Dermis microvascular lymphatic vessel endothelial cell (primary cell): ENCODE data around the gene CTDNEP1. TPM values are rescaled to one million over a fixed set of nuclear protein-coding genes. Genes with fewer than 3 reads are reported as not detected.

Experiments used
- DNase-seq, 2 donors: peaks; one replicate each; pipeline versions ENCODE4 v3.0.0 to v3.0.0-alpha.2; 2010; ENCODE audit warnings: low read depth in 2 of 2
- total RNA-seq: library from RNA; depleted of rRNA; stranded (reverse); fragments of >200 nt; gene quantifications from 2 replicates; pipeline ENCODE4 v1.2.1, GENCODE V29; 2014

The CTDNEP1 gene
- total RNA-seq, 1 donor from 2014 or later: 25.9 TPM

- DNase-seq: peak; percentile 52 to 76
These were observed 29.1 kb upstream of the CTDNEP1 start for GRCh38 chr17:7280519-7281073.

DNA sequence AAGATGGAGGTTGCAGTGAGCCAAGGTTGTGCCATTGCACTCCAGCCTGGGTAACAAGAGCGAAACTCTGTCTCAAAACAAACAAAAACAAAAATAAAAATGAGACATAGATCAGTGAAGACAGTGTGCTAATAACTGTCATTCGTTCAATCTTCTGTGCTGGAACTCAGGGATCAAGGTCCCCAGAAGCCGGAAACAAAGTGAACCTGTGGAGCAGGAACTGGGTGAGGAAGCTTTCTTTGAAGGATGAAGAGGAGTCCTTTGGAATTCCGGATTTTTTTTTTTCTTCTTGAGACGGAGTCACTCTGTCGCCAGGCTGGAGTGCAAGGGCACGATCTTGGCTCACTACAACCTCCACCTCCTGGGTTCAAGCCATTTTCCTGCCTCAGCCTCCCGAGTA lies 27.9 kb upstream of the CTDNEP1 start:
- no peak for DNase-seq

- DNase-seq: no peak
These were observed 15.2 kb upstream of the CTDNEP1 start for GRCh38 chr17:7266784-7267183.

- no peak for DNase-seq
These were observed 12.2 kb upstream of the CTDNEP1 start for GRCh38 chr17:7263801-7264078.

DNA sequence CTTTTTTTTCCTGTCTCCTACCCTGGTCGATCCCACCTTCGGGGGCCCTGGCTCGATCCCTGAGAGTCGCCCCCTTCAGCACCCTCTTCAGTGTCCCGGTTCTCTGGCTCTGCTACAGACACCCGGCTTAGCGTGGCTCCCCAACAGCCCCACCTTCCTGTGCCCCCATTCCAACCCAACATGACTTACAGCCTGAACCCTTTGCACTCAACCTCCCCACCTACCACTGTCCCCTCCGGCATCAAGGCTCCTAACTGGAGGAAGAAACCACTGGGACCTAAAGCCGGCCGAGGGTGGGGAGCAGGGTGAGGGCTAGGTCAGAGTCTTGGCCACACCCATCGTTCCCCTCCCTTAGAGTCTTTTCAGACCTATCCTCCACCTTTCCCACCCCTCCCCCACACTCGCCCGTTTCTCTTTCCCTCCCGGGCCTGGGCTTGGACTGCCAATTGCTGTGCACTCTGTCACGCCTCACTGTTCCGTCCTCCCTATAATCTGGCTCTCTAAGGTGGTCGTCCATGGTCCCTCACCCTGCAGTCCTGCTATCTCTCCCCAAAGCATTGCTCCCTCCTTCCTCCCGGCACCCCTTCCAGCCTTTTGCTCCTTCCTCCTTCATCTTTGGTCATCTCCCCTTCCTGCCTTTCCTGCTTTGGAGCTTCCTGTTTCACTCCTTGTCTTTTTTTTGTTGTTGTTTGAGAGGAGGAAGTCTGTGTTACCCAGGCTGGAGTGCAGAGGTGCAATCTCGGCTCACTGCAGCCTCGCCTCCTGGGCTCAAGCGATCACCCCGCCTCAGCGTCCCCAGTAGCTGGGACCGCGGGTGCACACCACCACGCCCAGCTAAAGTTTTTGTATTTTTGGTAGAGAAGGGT lies 11.6 kb upstream of the CTDNEP1 start:
- no peak for DNase-seq

GRCh38 chr17:7262192-7262934 lies 10.8 kb upstream of the CTDNEP1 start, which contains the start of gene CLDN7:
Gene CLDN7, minus strand, starts transcription at chr17:7262478. Its CDS starts 435 bp downstream, at chr17:7262043.
- DNase-seq: no peak

GRCh38 chr17:7261379-7262191 lies 10.1 kb upstream of the CTDNEP1 start:
- no peak for DNase-seq

DNA sequence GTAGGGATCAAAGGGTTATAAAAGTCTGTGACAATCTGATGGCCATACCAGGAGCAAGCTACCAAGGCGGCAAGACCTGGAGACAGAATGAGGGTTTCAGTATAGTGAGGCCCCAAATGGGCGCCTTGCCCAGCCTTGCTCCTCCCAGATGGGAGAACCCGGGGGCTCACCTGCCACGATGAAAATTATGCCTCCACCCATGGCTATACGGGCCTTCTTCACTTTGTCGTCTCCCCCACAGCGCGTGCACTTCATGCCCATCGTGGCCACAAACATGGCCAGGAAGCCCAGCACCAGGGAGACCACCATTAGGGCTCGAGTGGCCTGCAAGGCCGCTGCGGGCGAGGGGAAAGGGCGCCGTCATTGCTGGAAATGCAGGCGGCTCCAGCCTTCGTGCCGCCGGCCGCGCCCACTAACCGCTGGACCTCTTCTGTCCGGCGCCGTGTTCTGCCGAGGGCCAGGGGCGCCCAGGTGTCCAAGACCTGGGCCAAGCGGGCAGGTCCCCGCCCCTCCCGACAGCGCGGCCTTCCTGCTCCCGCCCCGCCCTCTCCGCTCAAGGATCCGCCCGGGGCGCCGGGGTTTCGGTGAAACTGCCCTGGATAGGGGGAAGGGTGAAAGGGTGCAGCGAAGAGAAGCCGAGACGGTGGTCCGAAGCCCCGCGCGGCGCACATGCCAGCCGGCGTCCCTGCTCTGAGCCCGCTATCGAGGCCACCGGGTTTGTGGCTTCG lies 9.3 kb upstream of the CTDNEP1 start:
- DNase-seq: peak in 1 of 2 donors; percentile 24

DNA sequence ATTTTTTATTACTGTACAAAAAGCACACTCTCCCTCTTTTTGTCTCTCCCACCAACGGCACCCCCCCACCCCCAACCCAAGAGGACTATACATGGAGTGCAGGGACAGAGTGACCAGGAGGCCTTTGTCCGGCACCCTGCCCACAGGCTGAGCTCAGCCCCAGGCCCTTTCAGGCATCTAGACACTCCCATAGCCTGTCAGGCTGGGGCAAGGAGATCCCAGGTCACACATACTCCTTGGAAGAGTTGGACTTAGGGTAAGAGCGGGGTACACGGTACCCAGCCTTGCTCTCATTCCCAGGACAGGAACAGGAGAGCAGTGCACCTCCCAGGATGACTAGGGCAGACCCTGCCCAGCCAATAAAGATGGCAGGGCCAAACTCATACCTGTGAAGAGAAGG lies 8.6 kb upstream of the CTDNEP1 start:
- no peak for DNase-seq

DNA sequence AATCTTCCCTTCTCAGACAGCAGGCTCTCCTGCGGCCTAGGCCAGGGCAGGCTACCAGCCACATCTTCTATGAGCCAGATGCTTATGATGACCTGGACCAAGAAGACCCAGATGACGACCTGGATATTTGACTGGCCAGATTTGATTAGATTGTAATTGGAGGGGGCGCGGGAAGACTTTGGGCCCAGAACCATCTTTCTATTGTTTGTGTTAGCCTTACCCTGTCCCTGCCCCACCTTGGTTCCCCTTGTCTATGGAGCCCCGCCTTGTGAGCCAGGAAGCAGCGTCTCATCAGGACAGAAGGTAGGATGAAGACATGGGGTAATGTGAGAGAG lies 8.0 kb upstream of the CTDNEP1 start:
- DNase-seq: no peak

DNA sequence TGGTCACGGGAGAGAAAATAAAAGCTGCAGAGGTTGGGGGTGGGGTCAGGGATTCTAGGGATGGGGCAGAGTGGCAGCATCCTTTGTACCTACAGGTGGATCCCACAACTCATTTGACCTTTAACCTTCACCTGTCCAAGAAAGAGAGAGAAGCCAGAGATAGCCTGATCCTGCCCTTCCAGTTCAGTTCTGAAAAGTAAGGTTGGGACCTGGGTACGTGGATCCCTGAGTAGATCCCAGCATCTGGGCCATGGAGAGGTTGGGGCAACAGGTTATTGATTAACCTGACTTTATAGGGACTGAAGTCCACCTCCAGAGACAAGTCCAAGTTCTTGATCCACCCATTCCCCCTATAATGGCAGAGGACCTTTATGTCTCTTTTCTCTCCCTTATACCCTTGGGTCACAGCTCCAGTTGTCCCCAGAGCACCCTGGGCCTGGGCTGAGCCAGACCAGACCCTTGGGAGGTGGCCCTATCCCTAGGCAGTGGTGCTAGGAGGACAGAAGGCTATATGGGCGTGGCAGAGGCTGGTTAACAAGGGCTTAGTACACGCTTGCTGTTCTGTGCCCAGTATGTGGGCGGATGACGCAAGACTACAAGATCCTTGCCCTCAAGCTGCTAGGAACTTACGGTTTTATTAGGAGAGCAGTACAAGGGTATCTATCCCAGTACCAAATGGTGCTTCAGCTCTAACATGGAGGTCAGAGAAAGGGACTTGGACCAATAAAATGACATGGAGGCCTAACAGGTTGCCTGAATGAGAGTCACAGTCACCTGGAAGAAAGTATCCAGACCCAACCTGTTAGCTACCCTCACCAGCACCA lies 7.4 kb upstream of the CTDNEP1 start:
- no peak for DNase-seq

DNA sequence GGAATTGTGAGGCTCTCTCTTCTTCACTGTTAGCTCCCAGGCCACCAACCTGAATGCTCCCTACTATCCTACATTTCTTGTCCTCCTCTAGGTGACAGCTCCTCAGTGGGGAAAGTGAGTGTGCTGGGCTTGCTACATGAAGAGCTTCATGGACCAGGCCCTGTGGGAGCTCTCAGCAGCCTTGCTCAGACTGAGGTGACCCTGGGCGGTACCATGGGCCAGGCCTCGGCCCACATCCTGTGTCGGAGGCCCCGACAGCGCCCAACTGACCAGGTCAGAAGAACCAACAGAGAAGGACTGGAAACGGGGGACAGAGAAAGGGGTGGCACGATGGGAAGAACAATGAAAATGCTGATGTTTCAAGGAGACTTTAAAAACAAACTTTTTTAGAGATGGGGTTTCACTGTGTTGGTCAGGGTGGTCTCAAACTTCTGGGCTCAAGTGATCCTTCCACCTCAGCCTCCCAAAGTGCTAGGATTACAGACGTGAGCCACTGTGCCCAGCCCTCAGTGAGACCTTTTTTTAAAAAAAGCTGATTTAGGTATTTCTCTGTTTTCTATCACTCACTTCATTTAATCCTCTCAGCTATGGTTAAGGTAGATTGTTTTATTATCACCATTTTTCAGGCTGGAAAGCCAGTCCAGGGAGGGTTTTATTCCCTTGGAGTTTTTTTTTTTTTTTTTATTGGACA lies 5.4 kb upstream of the CTDNEP1 start:
- no peak for DNase-seq

DNA sequence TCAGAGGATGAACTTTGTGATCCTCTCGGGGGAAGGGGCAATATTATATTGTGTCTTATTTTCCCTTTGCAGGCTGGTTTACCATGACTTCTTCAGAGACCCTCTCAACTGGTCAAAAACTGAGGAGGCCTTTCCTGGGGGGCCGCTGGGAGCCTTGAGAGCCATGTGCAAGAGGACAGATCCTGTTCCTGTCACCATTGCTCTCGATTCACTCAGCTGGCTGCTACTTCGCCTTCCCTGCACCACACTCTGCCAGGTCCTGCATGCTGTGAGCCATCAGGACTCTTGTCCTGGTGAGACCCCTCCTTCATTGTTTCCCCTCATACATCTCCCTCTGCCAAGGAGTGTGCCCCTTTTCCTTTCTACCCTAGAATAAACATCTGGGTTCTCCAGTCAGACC lies 3.0 kb upstream of the CTDNEP1 start:
- no peak for DNase-seq

- no peak for DNase-seq
These were observed 1.5 kb upstream of the CTDNEP1 start for GRCh38 chr17:7253082-7253481.

- peak; percentile 91 to 95 for DNase-seq
These were observed 876 bp upstream of the CTDNEP1 start, which contains the start of gene ELP5 for GRCh38 chr17:7252176-7253043. Gene ELP5, plus strand, starts transcription at chr17:7252215. Its CDS starts 336 bp downstream, at chr17:7252551.

DNA sequence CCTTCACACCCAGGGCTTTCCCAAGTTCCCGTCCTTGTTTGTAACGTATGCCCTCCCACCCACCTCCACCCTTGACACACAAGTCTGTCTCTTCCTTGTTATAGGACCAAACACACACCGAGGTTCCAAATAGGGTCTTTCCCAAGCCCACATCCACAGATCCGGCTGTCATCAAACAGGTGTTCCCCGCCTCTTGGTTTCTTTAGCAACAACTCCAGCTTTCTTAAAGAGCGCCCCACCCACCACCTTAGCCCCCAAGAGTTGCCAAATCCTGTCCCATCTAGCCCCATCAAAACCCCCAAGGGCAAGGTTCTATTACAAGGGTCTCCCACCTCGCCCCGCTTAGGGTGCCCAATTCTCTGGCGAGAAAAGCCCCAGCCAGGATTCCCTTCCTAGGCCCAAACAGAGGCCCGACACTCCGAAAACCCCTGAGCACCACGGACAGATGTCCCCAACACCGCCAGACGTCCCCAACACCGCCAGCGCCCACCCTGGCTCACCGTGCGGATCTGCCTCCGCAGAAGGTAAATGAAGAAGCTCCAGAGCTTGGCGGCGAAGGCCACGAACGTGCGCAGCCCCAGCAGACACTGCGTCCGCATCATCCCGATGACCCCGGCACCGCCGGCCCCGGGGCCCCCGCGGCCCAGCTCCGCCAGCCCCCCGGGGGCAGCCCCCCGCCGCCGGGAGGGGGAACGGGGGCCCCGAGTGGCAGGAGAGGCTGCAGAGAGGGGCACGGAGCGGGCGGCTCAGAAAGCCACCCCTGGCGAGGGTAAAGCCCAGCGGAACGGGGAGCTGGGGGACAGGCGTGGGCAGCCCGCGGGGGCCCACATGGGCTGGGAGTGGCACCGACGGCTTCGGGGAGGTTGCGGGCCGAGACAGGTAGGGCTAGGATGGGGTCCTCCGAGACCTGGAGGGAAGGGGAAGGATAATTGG lies 573 bp downstream of the CTDNEP1 start:
- peak in 1 of 2 donors; percentile 74 for DNase-seq

DNA sequence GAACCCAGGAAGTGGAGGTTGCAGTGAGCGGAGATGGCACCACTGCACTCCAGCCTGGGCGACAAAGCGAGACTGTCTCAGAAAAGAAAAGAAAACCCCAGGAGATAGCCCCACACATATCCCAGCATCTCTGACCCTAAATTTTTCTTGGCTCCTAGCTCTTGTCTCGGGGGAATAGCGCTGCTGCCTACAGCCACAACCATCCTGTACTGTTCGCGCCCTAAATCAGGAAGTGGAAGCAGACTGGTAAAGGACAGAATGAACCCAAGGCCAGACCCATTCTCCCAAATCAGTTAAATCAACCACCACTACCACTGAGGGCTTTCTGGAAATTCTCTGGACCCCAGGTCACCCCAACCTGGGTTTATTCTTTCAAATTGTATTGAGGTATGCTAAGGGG lies 1.7 kb downstream of the CTDNEP1 start:
- no peak for DNase-seq
